ENCODE measurements around the gene MEF2C.

The MEF2C gene

DNA sequence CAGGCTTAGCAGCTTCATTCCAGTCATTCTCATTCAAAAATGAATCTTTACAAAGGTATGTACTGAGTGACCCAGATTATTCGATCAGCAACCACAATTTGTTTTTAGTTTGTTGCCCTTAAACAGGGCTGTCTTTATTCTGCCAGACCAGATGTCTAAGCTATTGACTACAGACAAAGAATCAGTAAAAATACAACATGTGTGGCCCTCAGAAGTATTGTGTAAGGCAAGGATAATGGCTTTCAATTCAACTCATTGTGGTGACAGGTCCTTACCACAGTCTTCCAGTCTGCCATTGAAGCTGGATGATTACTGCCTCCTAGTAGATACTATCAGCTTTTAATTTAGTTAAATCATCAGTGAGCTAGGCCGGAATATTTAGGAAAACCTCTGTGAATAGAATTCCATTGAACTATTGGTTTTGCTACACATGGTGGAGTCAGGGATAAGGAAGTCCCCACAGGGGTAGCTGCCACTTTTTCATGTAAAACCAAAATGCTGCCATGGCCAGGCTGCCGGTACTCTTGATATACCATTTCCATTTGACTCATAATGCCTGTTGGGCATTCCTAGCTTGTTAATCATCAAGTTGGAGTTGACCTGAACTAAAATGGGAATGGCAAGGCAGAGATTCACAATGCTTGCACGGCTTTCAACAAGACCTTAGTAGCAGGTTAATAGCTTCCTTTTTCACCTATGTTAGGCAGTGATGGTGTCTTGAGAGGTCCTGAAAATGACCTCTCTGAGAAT lies 175.6 kb downstream of the MEF2C start:
- no peak for DNase-seq

- DNase-seq, result no peak
Measured at GRCh38 chr5:88702332-88702731, 180.7 kb downstream of the MEF2C start.

GRCh38 chr5:88700121-88700520 lies 182.9 kb downstream of the MEF2C start:
- DNase-seq, result no peak

- no peak for DNase-seq
Measured at GRCh38 chr5:88698290-88698689, 184.7 kb downstream of the MEF2C start.

GRCh38 chr5:88696466-88696865 lies 186.5 kb downstream of the MEF2C start:
- no peak for DNase-seq

DNA sequence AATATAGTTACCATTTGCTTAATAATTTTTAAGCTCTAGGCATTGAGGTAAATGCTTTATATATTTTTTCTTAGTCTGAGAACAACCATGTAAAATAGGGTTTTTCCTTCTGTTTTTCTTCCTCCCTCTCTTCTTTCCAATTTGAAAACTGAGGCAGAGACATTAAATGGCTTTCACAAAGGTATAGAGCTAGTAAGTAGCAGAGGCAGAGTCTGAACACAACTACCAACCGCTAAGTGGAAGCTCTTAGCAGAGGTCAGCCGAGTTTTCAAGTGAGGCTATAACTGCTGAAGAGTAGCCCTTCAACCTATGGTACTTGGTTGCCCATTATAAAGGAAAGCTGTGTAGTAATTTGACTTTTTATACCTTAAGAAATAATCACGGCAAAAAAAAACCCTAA lies 187.1 kb downstream of the MEF2C start:
- no peak for DNase-seq

DNA sequence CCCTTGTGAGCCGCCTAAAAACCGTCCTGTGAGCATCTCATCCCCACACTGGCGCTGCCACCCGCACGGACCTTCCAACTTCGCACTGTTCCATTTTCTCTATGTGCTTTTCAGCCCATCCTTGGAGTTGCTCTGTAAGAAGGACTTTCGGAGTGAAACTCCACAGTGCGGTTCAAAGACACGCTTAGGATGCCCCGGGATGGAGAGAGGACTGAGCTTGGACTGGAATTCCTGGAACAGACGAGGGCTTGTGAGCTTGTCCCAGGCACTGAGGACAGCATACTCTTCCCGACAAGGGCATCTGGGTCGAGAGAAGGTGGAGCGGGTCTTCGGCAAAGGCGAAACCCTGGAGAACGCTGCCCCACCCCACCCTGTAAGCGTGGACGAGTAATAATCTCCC lies 187.8 kb downstream of the MEF2C start:
- no peak for DNase-seq

- DNase-seq, result no peak
Measured at GRCh38 chr5:88694023-88694679, 188.8 kb downstream of the MEF2C start.

- no peak for DNase-seq
Measured at GRCh38 chr5:88693071-88693932, 189.7 kb downstream of the MEF2C start.

DNA sequence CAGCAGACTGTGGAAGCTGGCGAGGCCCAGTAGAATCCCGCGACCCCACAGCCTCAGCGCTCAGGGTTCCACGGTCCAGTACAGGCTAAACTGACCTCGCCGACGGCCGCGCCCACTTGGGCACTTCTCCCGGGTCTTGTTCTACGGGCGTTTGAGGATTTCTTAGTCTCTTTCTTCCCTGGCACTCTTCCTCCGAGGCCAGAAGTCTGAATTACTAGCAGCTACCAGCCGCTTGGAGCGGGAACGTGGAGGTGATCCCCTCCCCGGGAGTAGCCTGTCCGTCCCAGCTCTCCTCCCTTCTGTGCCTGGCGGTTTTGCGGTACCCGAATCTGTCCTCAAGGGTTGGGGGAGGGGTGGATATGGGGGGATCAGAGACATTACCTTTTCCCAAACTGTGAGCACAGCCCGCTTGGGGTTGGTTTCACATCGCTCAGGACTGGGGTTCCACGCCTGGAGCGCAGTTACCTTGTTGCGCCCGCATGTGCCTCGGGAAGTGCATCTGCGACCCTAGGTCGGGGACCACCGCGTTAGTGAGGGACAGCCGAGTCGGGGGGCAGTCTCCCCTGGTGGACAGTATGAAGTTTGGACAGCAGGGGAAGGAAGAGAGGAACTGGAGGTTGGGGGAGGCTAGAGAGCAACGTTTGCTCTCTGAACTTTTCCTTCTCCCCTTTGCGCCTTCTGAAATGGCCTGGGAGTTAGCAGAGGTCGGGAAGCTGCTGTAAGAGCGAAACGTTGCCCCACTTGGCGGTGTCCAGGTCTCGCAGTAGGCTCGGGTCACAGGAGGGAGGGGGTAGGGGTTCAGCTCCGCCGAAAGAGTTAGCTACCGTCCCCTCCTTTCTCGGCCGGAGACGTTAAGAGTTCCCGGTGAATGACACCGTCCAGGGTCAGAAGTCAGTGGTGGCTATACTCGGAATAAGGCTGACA lies 190.8 kb downstream of the MEF2C start:
- no peak for DNase-seq

GRCh38 chr5:88691230-88691582 lies 191.8 kb downstream of the MEF2C start:
- DNase-seq, result no peak

GRCh38 chr5:88690409-88691229 lies 192.4 kb downstream of the MEF2C start:
- DNase-seq, result peak; percentile 67

GRCh38 chr5:88689668-88690408 lies 193.1 kb downstream of the MEF2C start:
- no peak for DNase-seq

DNA sequence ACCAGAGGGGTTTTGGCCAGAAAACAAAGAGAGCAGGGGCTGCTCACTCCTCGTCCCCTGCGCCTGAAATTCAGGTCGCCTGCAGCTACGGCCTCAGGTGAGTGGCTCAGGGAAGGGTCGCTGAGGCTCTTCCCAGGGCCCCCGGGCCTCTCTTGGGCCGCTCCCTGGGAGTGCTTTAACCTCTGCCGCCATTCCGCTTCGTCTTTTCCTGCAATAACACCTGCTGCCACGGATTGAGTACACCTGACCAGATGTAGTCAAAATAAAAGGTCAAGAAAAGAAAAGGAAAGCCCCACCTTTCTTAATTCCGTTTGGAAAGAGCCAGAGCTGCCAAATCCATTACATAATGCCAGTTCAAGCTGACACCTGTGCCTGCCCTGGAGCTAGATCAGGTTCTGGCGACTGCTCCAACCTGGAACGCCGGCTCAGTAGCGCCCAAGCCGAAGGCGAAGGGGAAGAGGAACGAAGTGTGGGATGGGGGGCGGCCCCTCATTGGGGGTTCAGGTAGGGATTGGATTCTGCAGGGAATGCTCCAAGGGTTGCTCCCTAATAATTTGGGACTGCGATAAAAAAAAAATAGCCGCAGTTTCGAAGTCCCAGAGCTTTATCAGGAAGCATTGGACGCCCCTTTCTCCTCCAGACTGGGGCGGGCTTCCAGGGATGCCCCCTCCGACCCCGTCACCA lies 193.9 kb downstream of the MEF2C start:
- no peak for DNase-seq

DNA sequence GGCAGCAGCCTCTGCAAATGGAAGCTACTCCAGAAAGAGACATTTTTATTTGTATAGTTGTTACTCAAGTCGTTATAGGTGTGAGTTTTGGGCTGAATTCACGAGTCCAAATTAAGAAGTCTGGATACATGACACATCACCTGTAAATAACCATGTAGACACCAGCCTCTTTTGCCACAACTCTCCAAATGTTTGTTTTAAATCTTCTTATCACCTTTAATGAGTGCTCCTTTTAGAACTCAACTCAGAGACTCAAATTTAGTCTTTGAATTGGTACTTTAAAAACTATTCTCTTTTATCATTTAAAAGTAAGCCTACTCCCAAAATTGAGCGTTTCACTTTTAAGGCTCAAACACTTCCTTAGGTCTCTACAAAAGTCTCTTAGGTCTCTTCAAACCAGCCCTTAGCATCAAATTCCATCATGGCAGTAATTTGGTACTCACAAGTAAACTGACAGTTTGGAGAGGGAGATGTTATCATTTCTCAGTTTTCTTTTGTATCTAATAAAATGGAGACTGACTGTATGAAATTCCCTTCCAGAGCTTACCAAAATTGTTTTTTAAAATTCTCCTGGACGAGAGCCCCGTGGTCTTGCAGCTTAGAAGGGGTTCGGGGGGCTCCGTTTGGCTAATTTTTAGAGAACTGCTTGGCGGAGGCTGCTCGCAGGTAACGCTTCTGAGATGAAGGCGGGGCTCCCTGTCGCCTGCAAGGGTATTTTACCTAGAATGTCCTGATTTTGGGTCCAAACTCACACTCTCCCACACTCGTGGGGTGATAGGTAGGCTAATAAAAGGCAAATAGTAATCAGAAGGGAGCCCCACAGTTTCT lies 194.6 kb downstream of the MEF2C start:
- DNase-seq, result no peak

- DNase-seq, result no peak
Measured at GRCh38 chr5:88687373-88687911, 195.5 kb downstream of the MEF2C start.

GRCh38 chr5:88686726-88687125 lies 196.3 kb downstream of the MEF2C start:
- DNase-seq, result no peak

- DNase-seq, result no peak
Measured at GRCh38 chr5:88685591-88686541, 197.1 kb downstream of the MEF2C start.
